ENCODE data around the gene SEC14L1.
"Not testable (repeated sequence)": the region's sequence is repeated elsewhere in the genome, so short reads cannot be mapped to it uniquely, and the experiment has no call there.

SEC14L1 gene

GRCh38 chr17:77107506-77108433 lies 33.0 kb upstream of the SEC14L1 start:
- no peaks in the 10 kb centered on the region for H3K27me3 ChIP-seq (ENCODE audit: control insufficient read depth, insufficient read depth, low read length)
- H3K4me1 ChIP-seq (ENCODE audit: control insufficient read depth, insufficient read depth, low read length): peaks cover 15% of the 10 kb centered on the region
- no peak overlapping the region for H3K4me3 ChIP-seq (ENCODE audit: low read length)
- no peak overlapping the region for H3K9ac ChIP-seq (ENCODE audit: low read length)
- no peaks in the 10 kb centered on the region for H3K36me3 ChIP-seq (ENCODE audit: control insufficient read depth, insufficient read depth, low read length)
- H3K9me3 ChIP-seq (ENCODE audit: control insufficient read depth, low read length): no peaks in the 10 kb centered on the region

GRCh38 chr17:77109159-77109759 lies 31.5 kb upstream of the SEC14L1 start:
- Histone ChIP-seq H3K27me3 (ENCODE audit: control insufficient read depth, insufficient read depth, low read length) (no peaks in the 10 kb centered on the region), H3K9ac (ENCODE audit: low read length) (no peak overlapping the region), H3K4me3 (ENCODE audit: low read length) (no peak overlapping the region), H3K9me3 (ENCODE audit: control insufficient read depth, low read length) (no peaks in the 10 kb centered on the region), H3K36me3 (ENCODE audit: control insufficient read depth, insufficient read depth, low read length) (no peaks in the 10 kb centered on the region), H3K4me1 (ENCODE audit: control insufficient read depth, insufficient read depth, low read length) (peaks cover 10% of the 10 kb centered on the region)

GRCh38 chr17:77109764-77110359 lies 30.9 kb upstream of the SEC14L1 start:
- H3K36me3 ChIP-seq (ENCODE audit: control insufficient read depth, insufficient read depth, low read length): no peaks in the 10 kb centered on the region
- H3K27me3 ChIP-seq (ENCODE audit: control insufficient read depth, insufficient read depth, low read length): no peaks in the 10 kb centered on the region
- H3K9ac ChIP-seq (ENCODE audit: low read length): no peak overlapping the region
- no peak overlapping the region for H3K4me3 ChIP-seq (ENCODE audit: low read length)
- peaks cover 10% of the 10 kb centered on the region for H3K4me1 ChIP-seq (ENCODE audit: control insufficient read depth, insufficient read depth, low read length)
- H3K9me3 ChIP-seq (ENCODE audit: control insufficient read depth, low read length): no peaks in the 10 kb centered on the region

DNA sequence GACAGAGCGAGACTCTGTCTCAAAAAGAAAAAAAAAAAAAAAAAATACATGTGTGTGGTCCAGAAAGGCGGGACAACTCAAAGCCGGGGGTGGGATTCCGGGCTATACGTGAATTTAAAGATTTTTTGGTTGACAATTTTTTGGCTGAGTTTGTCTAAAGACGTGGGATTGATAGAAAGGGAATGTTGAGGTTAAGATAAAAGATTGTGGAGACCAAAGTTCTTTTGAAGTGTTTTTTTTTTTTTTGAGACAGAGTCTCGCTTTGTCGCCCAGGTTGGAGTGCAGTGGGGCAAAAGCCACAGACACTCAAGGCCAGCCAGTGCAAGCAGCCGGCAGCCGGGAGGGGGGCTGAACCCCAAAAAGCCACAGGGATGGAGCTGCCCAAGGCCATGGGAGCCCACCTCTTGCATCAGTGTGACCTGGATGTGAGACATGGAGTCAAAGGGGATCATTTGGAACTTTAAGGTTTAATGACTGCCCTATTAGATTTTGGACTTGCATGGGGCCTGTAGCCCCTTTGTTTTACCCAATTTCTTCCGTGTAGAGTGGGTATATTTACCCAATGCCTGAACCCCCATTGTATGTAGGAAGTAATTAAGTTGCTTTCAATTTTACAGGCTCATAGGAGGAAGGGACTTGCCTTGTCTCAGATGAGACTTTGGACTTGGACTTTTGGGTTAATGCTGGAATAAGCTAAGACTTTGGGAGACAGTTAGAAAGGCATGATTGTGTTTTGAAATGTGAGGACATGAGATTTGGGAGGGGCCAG lies 29.4 kb upstream of the SEC14L1 start:
- not testable (repeated sequence) for H3K4me3 ChIP-seq (ENCODE audit: low read length); H3K9me3 ChIP-seq (ENCODE audit: control insufficient read depth, low read length); H3K27me3 ChIP-seq (ENCODE audit: control insufficient read depth, insufficient read depth, low read length); H3K36me3 ChIP-seq (ENCODE audit: control insufficient read depth, insufficient read depth, low read length)
- H3K9ac ChIP-seq (ENCODE audit: low read length): peak overlapping the region; percentile 8
- H3K4me1 ChIP-seq (ENCODE audit: control insufficient read depth, insufficient read depth, low read length): peaks cover 10% of the 10 kb centered on the region

DNA sequence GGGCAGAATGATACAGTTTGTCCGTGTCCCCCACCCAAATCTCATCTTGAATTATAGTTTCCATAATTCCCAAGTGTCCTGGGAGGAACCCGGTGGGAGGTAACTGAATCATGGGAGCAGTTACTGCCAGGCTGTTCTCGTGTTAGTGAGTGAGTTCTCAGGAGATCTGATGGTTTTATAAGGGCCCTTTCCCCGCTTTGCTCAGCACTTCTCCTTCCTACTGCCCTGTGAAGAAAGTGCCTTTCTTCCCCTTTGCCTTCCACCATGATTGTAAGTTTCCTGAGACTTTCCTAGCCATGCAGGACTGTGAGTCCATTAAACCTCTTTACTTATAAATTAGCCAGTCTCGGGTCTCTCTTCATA lies 28.9 kb upstream of the SEC14L1 start:
- Histone ChIP-seq H3K4me3 (ENCODE audit: low read length) (no peak overlapping the region), H3K9me3 (ENCODE audit: control insufficient read depth, low read length) (no peaks in the 10 kb centered on the region), H3K27me3 (ENCODE audit: control insufficient read depth, insufficient read depth, low read length) (no peaks in the 10 kb centered on the region), H3K9ac (ENCODE audit: low read length) (peak overlapping the region; percentile 8), H3K36me3 (ENCODE audit: control insufficient read depth, insufficient read depth, low read length) (no peaks in the 10 kb centered on the region), H3K4me1 (ENCODE audit: control insufficient read depth, insufficient read depth, low read length) (peaks cover 10% of the 10 kb centered on the region)

- H3K9ac ChIP-seq (ENCODE audit: low read length): no peak overlapping the region
- no peaks in the 10 kb centered on the region for H3K36me3 ChIP-seq (ENCODE audit: control insufficient read depth, insufficient read depth, low read length)
- no peaks in the 10 kb centered on the region for H3K27me3 ChIP-seq (ENCODE audit: control insufficient read depth, insufficient read depth, low read length)
- H3K4me1 ChIP-seq (ENCODE audit: control insufficient read depth, insufficient read depth, low read length): peaks cover 23% of the 10 kb centered on the region
- no peaks in the 10 kb centered on the region for H3K9me3 ChIP-seq (ENCODE audit: control insufficient read depth, low read length)
- H3K4me3 ChIP-seq (ENCODE audit: low read length): no peak overlapping the region
Observed at GRCh38 chr17:77115510-77115909, 25.3 kb upstream of the SEC14L1 start.

DNA sequence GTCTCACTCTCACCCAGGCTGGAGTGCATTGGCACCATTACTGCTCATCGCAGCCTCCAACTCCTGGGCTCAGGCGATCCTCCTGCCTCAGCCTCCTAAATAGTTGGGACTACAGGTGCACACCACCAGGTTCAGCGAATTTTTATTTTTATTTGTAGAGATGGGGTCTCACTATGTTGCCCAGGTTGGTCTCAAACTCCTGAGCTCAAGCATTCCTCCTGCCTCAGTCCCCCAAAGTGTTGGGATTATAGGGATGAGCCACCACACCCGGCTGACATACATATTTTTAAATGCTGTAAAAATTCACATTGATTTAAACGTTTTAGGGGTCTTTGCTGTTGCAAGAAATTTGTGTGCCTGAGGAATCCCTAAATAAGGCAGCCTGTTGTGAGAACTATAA lies 24.8 kb upstream of the SEC14L1 start:
- H3K27me3 ChIP-seq (ENCODE audit: control insufficient read depth, insufficient read depth, low read length): no peaks in the 10 kb centered on the region
- H3K4me3 ChIP-seq (ENCODE audit: low read length): no peak overlapping the region
- H3K9me3 ChIP-seq (ENCODE audit: control insufficient read depth, low read length): no peaks in the 10 kb centered on the region
- H3K4me1 ChIP-seq (ENCODE audit: control insufficient read depth, insufficient read depth, low read length): peaks cover 26% of the 10 kb centered on the region
- no peaks in the 10 kb centered on the region for H3K36me3 ChIP-seq (ENCODE audit: control insufficient read depth, insufficient read depth, low read length)
- no peak overlapping the region for H3K9ac ChIP-seq (ENCODE audit: low read length)

DNA sequence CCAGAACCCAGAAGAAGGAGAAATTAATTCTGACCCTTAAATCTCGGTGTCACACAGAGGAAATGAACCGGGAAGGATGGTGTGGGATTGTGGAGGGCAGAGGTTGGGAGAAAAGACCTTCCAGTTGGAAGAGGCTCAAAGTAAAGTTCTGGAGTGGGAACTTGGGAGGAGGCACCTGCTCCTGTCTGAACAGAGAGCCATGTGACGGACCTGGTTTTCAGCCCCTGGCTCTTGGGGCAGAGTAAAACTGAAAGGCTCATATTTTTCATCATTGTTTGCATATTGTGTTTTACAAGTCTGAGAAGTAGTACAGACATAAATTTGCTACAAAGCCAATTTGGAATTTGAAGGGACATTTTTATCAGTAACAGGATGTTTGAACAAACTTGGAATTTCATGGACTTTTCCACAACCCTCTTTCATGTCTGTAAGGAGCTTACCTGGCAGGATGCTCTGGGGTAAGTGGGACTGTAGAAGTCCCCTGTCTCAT lies 24.4 kb upstream of the SEC14L1 start:
- Histone ChIP-seq H3K4me3 (ENCODE audit: low read length) (no peak overlapping the region), H3K27me3 (ENCODE audit: control insufficient read depth, insufficient read depth, low read length) (no peaks in the 10 kb centered on the region), H3K9ac (ENCODE audit: low read length) (no peak overlapping the region), H3K4me1 (ENCODE audit: control insufficient read depth, insufficient read depth, low read length) (peaks cover 29% of the 10 kb centered on the region), H3K36me3 (ENCODE audit: control insufficient read depth, insufficient read depth, low read length) (no peaks in the 10 kb centered on the region), H3K9me3 (ENCODE audit: control insufficient read depth, low read length) (no peaks in the 10 kb centered on the region)

DNA sequence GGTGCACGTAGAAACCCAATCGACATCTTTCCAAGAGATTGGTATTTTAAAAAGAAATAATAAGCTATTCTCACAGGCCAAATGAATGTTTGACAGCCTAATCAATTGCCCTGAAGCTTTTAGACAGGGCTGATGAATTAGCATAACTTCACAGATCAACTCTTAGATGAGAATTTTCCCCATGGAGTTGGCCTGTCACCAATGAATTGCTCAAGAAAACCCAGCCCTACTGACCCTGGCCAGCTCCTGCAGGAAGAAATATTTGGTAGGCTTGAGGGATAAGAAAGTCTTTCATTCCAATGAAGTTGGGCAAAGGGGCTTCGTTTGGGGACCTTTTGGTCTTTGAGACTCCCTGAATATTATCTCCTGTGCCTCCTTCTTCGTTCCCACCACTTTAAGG lies 23.4 kb upstream of the SEC14L1 start:
- Histone ChIP-seq H3K27me3 (ENCODE audit: control insufficient read depth, insufficient read depth, low read length) (no peaks in the 10 kb centered on the region), H3K9me3 (ENCODE audit: control insufficient read depth, low read length) (no peaks in the 10 kb centered on the region), H3K4me3 (ENCODE audit: low read length) (no peak overlapping the region), H3K36me3 (ENCODE audit: control insufficient read depth, insufficient read depth, low read length) (no peaks in the 10 kb centered on the region), H3K9ac (ENCODE audit: low read length) (no peak overlapping the region), H3K4me1 (ENCODE audit: control insufficient read depth, insufficient read depth, low read length) (peaks cover 30% of the 10 kb centered on the region)

DNA sequence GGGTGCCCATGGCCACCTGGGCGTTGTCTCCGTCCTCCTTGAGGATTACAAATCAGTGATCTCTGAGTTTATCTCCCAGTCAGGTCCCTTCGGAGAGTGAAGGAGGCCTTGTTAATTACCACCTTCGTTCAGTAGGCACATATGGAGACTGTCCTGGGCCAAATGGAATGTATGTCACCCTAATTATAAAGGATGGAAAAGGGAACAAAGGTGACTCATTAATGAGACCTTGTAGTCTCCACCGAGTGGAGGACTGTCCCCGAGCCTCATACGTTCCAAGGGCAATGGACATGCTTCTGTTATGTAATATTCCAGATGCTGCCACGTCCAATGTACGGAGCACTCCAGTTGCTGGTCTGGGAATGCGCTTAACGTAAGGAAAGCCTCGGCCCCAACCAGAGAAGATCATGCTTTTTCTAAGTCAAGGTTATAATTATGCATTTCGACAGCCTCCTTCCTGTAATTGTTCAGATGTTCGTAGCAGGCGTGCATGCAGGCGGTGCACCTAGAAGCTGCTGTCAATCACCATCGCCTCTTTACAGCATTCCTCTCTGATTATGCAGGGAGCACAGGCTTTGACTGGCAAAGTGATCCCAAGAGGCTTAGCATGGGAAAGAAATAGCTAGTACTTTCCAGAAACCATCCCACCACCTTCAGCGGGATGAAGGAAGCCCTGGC lies 22.4 kb upstream of the SEC14L1 start:
- Histone ChIP-seq H3K4me1 (ENCODE audit: control insufficient read depth, insufficient read depth, low read length) (peaks cover 36% of the 10 kb centered on the region), H3K4me3 (ENCODE audit: low read length) (no peak overlapping the region), H3K36me3 (ENCODE audit: control insufficient read depth, insufficient read depth, low read length) (no peaks in the 10 kb centered on the region), H3K9ac (ENCODE audit: low read length) (no peak overlapping the region), H3K9me3 (ENCODE audit: control insufficient read depth, low read length) (no peaks in the 10 kb centered on the region), H3K27me3 (ENCODE audit: control insufficient read depth, insufficient read depth, low read length) (no peaks in the 10 kb centered on the region)

DNA sequence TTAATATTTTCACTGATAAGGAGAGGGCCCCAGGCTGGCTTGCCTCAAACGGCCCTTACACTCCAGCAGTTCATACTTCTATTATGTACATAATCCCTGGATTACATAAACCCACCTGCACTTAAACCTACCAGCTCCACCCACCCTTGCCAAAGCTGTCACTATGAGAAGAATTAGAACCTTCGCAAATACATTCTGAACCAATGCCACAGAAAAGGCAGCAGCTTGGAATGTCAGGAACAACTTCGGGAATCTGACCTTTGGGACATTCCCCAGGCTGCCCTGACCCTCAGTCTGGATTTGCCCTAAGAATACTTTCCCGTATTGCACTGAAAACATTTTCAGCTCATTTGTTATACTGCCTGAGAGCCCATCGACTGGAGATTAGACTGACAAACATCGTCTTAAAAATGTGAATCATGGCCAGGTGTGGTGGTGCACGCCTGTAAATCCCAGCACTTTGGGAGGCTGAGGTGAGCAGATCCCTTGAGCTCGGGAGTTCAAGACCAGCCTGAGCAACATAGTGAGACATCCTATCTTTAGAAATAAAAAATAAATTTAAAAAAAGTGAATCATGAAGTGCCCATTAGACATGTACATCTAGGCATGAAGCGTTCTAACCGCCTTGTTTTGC lies 21.0 kb upstream of the SEC14L1 start:
- H3K9ac ChIP-seq (ENCODE audit: low read length): no peak overlapping the region
- H3K4me1 ChIP-seq (ENCODE audit: control insufficient read depth, insufficient read depth, low read length): peaks cover 48% of the 10 kb centered on the region
- no peak overlapping the region for H3K4me3 ChIP-seq (ENCODE audit: low read length)
- no peaks in the 10 kb centered on the region for H3K36me3 ChIP-seq (ENCODE audit: control insufficient read depth, insufficient read depth, low read length)
- no peaks in the 10 kb centered on the region for H3K9me3 ChIP-seq (ENCODE audit: control insufficient read depth, low read length)
- H3K27me3 ChIP-seq (ENCODE audit: control insufficient read depth, insufficient read depth, low read length): no peaks in the 10 kb centered on the region

Data from mucosa of stomach (tissue), 1 donor.